ENCODE measurements around the gene ZNF48. TPM values are rescaled to one million over a fixed set of nuclear protein-coding genes. Genes with fewer than 3 reads are reported as not detected.

The ZNF48 gene
- 10 to 100 TPM in 1 of 4 donors, 1 to 10 TPM in 2, not detected in 1; 5.8 to 10.5 (median 7.0) TPM for total RNA-seq

DNA sequence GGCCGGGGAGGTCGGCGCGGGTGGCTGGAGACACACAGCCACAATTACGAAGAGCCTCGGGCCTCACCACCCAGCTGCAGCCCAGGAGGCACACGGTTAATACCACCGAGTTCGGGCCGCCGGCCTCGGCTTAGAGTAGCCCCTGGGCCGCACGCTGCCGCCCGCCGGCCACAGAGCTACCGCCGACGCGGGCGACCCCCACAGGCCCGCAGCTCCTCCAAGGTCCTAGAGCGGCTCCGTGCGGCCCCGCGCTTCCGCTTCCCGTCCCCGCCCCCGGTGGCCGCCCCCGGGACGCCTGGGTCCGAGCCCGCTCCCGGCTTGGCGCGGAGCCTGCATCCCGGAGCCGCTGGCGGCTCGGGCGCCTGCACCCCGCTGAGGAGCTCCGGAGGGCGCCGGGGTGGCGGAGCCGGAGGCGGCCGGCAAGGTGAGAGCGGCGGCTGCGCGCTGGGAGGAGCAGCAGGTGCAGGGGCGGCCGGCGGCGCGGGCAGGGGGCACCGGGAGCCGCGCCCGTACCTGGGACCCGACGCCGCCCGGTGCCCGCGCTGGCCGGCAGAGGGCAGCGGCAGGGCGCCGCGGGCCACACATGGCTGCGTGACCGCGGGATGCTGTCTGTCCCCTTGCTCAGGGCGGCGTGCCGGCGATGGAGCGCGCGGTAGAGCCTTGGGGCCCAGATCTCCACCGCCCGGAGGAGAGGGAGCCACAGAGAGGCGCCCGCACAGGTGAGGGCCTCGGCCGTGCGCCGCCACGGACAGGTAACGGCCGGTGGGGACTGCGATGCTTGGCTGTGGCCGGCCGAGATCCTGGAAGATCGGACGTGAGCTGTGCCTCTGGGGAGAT, at the start of gene ZNF48:
TSS of gene ZNF48 (plus strand) at position 266 of the 837 bp plus-strand sequence. CDS start at position 641, 375 bp downstream.
- H3K9me3 ChIP-seq, result no peaks in the 10 kb centered on the region
- no peaks in the 10 kb centered on the region for H3K27me3 ChIP-seq
- H3K4me1 ChIP-seq, result peaks cover 18 to 38% (median 23%) of the 10 kb centered on the region in 4 donors
- intact Hi-C loops (cut with DNase I; ENCODE audit: low total_unique reads) (no loop called here), in situ Hi-C loops (cut with MboI; ENCODE audit: low pct_ligation_motif_present in 1 of 4, low pct_unique_long_range_greater_than_20kb in 1 of 4, low sequenced_read_pairs in 3 of 4) (no loop called here)
- peak; percentile 18 to 46 (median 39) for TF ChIP-seq POLR2AphosphoS5 (IDR thresholded peaks at IDR 0.05)
- peak; percentile 12 for TF ChIP-seq POLR2A (IDR thresholded peaks at IDR 0.05)
- TF ChIP-seq, protein P1, sequence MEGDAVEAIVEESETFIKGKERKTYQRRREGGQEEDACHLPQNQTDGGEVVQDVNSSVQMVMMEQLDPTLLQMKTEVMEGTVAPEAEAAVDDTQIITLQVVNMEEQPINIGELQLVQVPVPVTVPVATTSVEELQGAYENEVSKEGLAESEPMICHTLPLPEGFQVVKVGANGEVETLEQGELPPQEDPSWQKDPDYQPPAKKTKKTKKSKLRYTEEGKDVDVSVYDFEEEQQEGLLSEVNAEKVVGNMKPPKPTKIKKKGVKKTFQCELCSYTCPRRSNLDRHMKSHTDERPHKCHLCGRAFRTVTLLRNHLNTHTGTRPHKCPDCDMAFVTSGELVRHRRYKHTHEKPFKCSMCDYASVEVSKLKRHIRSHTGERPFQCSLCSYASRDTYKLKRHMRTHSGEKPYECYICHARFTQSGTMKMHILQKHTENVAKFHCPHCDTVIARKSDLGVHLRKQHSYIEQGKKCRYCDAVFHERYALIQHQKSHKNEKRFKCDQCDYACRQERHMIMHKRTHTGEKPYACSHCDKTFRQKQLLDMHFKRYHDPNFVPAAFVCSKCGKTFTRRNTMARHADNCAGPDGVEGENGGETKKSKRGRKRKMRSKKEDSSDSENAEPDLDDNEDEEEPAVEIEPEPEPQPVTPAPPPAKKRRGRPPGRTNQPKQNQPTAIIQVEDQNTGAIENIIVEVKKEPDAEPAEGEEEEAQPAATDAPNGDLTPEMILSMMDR (IDR thresholded peaks at IDR 0.05), result peak in 4 of 5 experiments; percentile 24 to 37 (median 32)
- TF ChIP-seq EP300 (IDR thresholded peaks at IDR 0.05; ENCODE audit: low read depth), result no peak
- DNase-seq, result peak; percentile 89
- 1% methylated on average over 72 of the region's 103 CpGs; no CpG with 5 or more reads in 1 of the 2 donors for WGBS, 2 donors (ENCODE audit: low coverage in 1 of 2)
- H3K36me3 ChIP-seq, result peaks cover 0 to 6% (median 0%) of the 10 kb centered on the region in 4 donors
- H3K4me3 ChIP-seq, result peak within 1 kb of the TSS; percentile 58 to 90 (median 69)
- H3K27ac ChIP-seq, result peak within 1 kb of the TSS; percentile 84 to 86 (median 86)

DNA sequence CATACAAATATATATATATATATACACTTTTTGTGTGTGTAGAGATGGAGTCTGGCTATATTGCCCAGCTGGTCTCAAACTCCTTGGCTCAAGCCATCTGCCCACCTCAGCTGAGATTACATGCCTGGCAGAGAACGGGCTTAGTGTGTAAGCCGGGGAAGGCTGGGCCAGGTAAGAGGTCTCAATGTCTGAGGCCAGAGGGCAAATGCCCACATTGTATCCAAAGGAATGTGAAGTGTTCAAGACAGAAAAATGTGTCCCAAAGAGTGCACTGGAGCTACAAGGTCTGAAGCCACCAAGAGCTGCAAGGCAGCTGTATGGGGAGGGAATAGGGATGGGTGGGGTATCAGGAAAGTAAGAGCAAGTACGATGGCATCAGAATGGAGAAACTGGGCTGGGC, 48.9 kb upstream of the ZNF48 start:
- Histone ChIP-seq H3K4me3 (no peak overlapping the region), H3K27ac (no peak overlapping the region), H3K4me1 (no peaks in the 10 kb centered on the region), H3K36me3 (peaks cover 0 to 7% (median 1%) of the 10 kb centered on the region in 4 donors), H3K9me3 (no peaks in the 10 kb centered on the region), H3K27me3 (no peaks in the 10 kb centered on the region)
- 92 to 100% methylated on average over 2 to 3 of the region's 3 CpGs for WGBS, 2 donors (ENCODE audit: low coverage in 1 of 2)
- DNase-seq, result no peak
- in situ Hi-C loops (cut with MboI; ENCODE audit: low pct_ligation_motif_present in 1 of 4, low pct_unique_long_range_greater_than_20kb in 1 of 4, low sequenced_read_pairs in 3 of 4), result no loop called here
- TF ChIP-seq, protein P1 (IDR thresholded peaks at IDR 0.05), result no peak
- TF ChIP-seq EP300 (IDR thresholded peaks at IDR 0.05; ENCODE audit: low read depth) (no peak), POLR2A (IDR thresholded peaks at IDR 0.05) (no peak), POLR2AphosphoS5 (IDR thresholded peaks at IDR 0.05) (no peak)
- intact Hi-C loops (cut with DNase I; ENCODE audit: low total_unique reads), result no loop called here

DNA sequence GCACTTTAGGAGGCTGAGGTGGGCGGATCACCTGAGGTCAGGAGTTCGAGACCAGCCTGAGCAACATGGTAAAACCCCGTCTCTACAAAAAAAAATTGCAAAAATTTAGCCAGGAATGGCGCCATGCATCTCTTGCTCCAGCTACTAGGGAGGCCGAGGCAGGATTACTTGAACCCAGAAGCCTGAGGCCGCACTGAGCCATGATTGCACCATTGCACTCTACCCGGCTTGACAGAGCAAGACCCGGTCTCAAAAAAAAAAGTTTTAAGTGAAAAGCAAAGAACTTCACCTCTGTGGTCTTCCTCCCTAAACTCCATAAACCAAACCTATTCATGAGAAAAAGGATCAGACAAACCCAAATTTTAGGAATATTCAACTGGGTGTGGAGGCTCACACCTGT, 47.1 kb upstream of the ZNF48 start:
- Histone ChIP-seq H3K27me3 (no peaks in the 10 kb centered on the region), H3K4me1 (peaks cover 6 to 18% (median 11%) of the 10 kb centered on the region in 4 donors), H3K36me3 (peaks cover 0 to 21% (median 10%) of the 10 kb centered on the region in 4 donors), H3K4me3 (no peak overlapping the region), H3K27ac (no peak overlapping the region), H3K9me3 (no peaks in the 10 kb centered on the region)
- no peak for DNase-seq
- 80 to 95% methylated on average over 1 to 8 of the region's 8 CpGs for WGBS, 2 donors (ENCODE audit: low coverage in 1 of 2)
- intact Hi-C loops (cut with DNase I; ENCODE audit: low total_unique reads), result no loop called here
- no peak for TF ChIP-seq POLR2AphosphoS5 (IDR thresholded peaks at IDR 0.05)
- TF ChIP-seq, protein P1 (IDR thresholded peaks at IDR 0.05), result no peak
- TF ChIP-seq POLR2A (IDR thresholded peaks at IDR 0.05), result no peak
- no peak for TF ChIP-seq EP300 (IDR thresholded peaks at IDR 0.05; ENCODE audit: low read depth)
- in situ Hi-C loops (cut with MboI; ENCODE audit: low pct_ligation_motif_present in 1 of 4, low pct_unique_long_range_greater_than_20kb in 1 of 4, low sequenced_read_pairs in 3 of 4), result no loop called here

GRCh38 chr16:30348929-30349328, 46.3 kb upstream of the ZNF48 start:
- Histone ChIP-seq H3K4me1 (peaks cover 12 to 26% (median 17%) of the 10 kb centered on the region in 4 donors), H3K27ac (no peak overlapping the region), H3K27me3 (no peaks in the 10 kb centered on the region), H3K36me3 (peaks cover 0 to 21% (median 10%) of the 10 kb centered on the region in 4 donors), H3K9me3 (no peaks in the 10 kb centered on the region), H3K4me3 (no peak overlapping the region)
- intact Hi-C loops (cut with DNase I; ENCODE audit: low total_unique reads) (no loop called here), in situ Hi-C loops (cut with MboI; ENCODE audit: low pct_ligation_motif_present in 1 of 4, low pct_unique_long_range_greater_than_20kb in 1 of 4, low sequenced_read_pairs in 3 of 4) (no loop called here)
- DNase-seq, result peak; percentile 3
- TF ChIP-seq POLR2A (IDR thresholded peaks at IDR 0.05), result no peak
- no peak for TF ChIP-seq POLR2AphosphoS5 (IDR thresholded peaks at IDR 0.05)
- TF ChIP-seq, protein P1 (IDR thresholded peaks at IDR 0.05), result no peak
- TF ChIP-seq EP300 (IDR thresholded peaks at IDR 0.05; ENCODE audit: low read depth), result no peak
- 92 to 97% methylated on average over 4 to 7 of the region's 7 CpGs for WGBS, 2 donors (ENCODE audit: low coverage in 1 of 2)

All from transverse colon (tissue), 4 donors.